Ishikawa (cell line): ENCODE data around the gene SLC25A41.

Experiments used
- CEBPB ChIP-seq: IDR thresholded peaks from 2 replicates; pipeline ENCODE4 v1.6.1; 2012
- CREB1 ChIP-seq: IDR thresholded peaks from 2 replicates; pipeline ENCODE4 v1.6.1; 2012; ENCODE audit warnings: low read depth
- EGR1 ChIP-seq: IDR thresholded peaks from 2 replicates; pipeline ENCODE4 v1.6.1; 2012
- EP300 ChIP-seq: IDR thresholded peaks from 2 replicates; pipeline ENCODE4 v1.6.1; 2012; ENCODE audit warnings: borderline replicate concordance
- FOXM1 ChIP-seq: IDR thresholded peaks from 2 replicates; pipeline ENCODE4 v1.6.1; 2012; ENCODE audit warnings: low read depth, borderline replicate concordance
- NFIC ChIP-seq: IDR thresholded peaks from 2 replicates; pipeline ENCODE4 v1.6.1; 2012
- RAD21 ChIP-seq: IDR thresholded peaks from 2 replicates; pipeline ENCODE4 v1.6.1; 2012; ENCODE audit warnings: low read depth
- TAF1 ChIP-seq: IDR thresholded peaks from 2 replicates; pipeline ENCODE4 v1.6.1; 2012; ENCODE audit warnings: low read depth, mild to moderate bottlenecking
- TCF12 ChIP-seq: IDR thresholded peaks from 2 replicates; pipeline ENCODE4 v1.6.1; 2012; ENCODE audit warnings: low read depth
- TEAD4 ChIP-seq: IDR thresholded peaks from 2 replicates; pipeline ENCODE4 v1.6.1; 2012
- YY1 ChIP-seq: IDR thresholded peaks from 2 replicates; pipeline ENCODE4 v1.6.1; 2012; ENCODE audit warnings: low read depth
- ZBTB7A ChIP-seq: IDR thresholded peaks from 2 replicates; pipeline ENCODE4 v1.6.1; 2012; ENCODE audit warnings: low read depth
- TF ChIP-seq, protein P1 (sequence below): IDR thresholded peaks from 2 replicates; pipeline ENCODE4 v1.6.1; 2012
- TF ChIP-seq, protein P2 (sequence below): IDR thresholded peaks from 2 replicates; pipeline ENCODE4 v1.6.1; 2012
- TF ChIP-seq, protein P3 (sequence below): IDR thresholded peaks from 2 replicates; pipeline ENCODE4 v1.6.1; 2012; ENCODE audit warnings: low read depth, mild to moderate bottlenecking

The SLC25A41 gene

DNA sequence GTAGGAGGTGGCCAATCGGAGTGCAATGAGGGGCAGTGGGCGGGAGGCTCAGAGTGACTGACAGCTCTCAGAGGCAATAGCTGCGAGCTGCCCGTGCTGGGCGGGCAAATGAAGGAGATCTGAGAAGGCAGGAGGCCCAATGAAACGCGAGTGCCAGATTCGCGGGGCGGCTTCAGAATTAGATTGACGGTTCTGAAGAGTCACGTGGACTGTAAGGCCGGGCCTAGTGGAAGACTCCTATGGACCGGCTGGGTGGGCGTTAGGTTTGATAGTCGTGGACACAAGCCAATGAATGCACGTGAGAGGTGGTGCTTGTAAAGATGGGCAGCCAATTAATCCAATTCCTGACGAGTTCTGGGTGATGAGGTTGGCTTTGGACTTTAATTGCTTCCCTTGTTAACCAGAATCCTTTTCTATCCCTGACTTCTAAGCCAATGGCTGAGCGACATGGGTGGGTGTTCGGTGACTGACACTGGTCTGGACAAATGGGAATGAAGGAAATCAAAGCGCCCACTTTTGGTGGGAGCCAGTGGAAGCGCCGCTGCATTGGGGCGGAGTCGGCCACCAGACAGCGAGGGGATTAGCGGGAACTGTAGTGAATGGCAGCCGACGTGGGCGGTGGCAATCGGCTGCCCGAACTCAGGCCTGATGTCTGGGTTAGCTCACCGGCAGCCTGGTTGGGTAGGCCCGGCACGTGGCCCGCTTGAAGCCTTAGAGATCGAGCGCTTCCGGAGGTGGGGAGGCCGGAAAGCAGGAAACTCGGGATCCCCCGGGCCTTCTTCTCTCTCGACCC, 8.4 kb downstream of the SLC25A41 start:
- TF ChIP-seq TEAD4 (no peak), TCF12 (no peak), YY1 (0 out of 2 replicates have a peak, but pooled peaks have one; percentile 47), FOXM1 (no peak; the same call in 1 of the 2 replicates), EGR1 (peak; percentile 65), RAD21 (no peak), EP300 (no peak), CREB1 (peak; percentile 3; the same call in 1 of the 2 replicates), NFIC (no peak)
- TF ChIP-seq, protein P1, sequence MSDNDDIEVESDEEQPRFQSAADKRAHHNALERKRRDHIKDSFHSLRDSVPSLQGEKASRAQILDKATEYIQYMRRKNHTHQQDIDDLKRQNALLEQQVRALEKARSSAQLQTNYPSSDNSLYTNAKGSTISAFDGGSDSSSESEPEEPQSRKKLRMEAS, result peak; percentile 99
- TF ChIP-seq, protein P2, sequence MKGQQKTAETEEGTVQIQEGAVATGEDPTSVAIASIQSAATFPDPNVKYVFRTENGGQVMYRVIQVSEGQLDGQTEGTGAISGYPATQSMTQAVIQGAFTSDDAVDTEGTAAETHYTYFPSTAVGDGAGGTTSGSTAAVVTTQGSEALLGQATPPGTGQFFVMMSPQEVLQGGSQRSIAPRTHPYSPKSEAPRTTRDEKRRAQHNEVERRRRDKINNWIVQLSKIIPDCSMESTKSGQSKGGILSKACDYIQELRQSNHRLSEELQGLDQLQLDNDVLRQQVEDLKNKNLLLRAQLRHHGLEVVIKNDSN, result peak; percentile 96

DNA sequence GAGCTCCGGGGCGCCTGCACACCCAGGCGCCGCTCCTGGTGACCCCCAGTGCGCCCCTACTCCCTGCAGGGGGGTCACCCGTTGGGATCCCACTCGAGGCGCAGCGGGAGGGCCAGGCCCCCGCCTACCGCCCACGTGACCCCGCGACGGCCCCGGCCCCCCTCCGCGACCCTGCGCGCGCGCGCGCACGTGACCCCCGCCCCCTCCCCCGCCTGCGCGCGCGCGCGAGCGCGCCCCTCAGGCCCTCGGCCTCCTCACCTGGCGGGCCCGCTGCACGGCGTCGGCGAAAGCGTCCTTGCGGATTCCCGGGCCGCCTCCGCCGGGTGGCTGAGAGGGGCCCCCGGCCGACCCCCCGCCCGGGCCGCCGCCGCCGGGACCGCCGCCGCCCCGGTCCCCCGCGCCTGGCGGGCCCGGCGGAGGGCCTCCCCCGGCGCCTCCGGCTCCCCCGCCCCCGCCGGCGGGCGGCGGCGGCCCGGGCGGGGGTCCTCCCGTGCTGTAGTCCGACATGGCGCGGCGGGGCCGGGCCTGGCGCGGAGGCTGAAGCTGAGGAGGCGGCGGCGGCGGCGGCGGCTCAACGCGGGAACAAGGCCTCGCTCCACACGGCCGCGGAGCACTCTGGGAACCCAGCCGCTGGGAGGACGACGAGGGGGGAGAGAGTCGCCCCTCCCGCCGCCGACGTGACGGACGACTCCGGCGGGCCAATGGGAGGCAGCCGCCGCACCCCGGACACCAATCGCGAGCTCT, 9.2 kb downstream of the SLC25A41 start, which contains the start of gene KHSRP:
KHSRP (minus strand) TSS at position 617 of the 744 bp plus-strand sequence; CDS start at position 507, 110 bp downstream.
- TF ChIP-seq, protein P3, sequence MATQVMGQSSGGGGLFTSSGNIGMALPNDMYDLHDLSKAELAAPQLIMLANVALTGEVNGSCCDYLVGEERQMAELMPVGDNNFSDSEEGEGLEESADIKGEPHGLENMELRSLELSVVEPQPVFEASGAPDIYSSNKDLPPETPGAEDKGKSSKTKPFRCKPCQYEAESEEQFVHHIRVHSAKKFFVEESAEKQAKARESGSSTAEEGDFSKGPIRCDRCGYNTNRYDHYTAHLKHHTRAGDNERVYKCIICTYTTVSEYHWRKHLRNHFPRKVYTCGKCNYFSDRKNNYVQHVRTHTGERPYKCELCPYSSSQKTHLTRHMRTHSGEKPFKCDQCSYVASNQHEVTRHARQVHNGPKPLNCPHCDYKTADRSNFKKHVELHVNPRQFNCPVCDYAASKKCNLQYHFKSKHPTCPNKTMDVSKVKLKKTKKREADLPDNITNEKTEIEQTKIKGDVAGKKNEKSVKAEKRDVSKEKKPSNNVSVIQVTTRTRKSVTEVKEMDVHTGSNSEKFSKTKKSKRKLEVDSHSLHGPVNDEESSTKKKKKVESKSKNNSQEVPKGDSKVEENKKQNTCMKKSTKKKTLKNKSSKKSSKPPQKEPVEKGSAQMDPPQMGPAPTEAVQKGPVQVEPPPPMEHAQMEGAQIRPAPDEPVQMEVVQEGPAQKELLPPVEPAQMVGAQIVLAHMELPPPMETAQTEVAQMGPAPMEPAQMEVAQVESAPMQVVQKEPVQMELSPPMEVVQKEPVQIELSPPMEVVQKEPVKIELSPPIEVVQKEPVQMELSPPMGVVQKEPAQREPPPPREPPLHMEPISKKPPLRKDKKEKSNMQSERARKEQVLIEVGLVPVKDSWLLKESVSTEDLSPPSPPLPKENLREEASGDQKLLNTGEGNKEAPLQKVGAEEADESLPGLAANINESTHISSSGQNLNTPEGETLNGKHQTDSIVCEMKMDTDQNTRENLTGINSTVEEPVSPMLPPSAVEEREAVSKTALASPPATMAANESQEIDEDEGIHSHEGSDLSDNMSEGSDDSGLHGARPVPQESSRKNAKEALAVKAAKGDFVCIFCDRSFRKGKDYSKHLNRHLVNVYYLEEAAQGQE, result no peak
- TF ChIP-seq EGR1, result no peak
- TF ChIP-seq, protein P1, result peak; percentile 78
- TF ChIP-seq EP300, result no peak
- no peak for TF ChIP-seq TEAD4
- peak; percentile 78; the same call in 1 of the 2 replicates for TF ChIP-seq TAF1
- TF ChIP-seq FOXM1, result no peak
- TF ChIP-seq NFIC, result no peak
- no peak for TF ChIP-seq RAD21
- 0 out of 2 replicates have a peak, but pooled peaks have one; percentile 50 for TF ChIP-seq TCF12
- TF ChIP-seq YY1, result no peak
- TF ChIP-seq CREB1, result peak; percentile 71
- no peak for TF ChIP-seq CEBPB
- TF ChIP-seq ZBTB7A, result peak; percentile 91; the same call in 1 of the 2 replicates
- TF ChIP-seq, protein P2, result peak; percentile 90

DNA sequence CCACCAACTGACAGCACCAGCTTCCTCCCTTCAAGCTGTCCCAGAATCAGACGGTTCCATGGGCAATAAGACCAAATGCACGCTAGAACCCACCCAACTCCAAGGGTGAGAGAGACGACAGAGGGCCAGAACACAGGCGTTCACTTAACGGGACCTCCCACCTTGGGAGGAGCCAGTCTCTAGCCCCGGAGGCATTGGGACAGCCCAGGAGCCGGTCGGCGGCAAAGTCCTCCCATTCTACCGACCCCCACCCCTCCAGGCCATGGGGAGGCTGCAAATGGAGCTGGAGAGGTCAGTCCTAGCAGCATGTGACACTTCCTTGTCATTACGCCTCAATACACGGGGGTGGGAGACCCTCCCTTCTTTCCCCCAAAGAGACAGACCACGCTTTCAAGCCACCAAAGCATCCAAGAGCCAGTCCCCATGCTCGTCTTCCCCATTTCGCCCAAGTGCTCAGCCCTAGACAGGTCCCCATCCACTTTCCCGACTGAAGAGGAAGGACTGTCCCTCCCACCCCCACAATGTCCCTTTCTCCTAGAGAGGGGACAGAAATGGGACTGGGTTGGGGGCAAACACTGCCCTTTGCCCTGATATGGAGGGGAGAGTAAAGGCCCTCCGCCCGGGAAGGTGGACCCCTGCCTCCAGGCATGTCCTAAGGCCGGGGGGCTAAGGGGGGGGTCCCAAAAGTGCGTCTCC, 9.9 kb downstream of the SLC25A41 start:
- TF ChIP-seq YY1 (no peak), FOXM1 (no peak)
- TF ChIP-seq, protein P2, result no peak

DNA sequence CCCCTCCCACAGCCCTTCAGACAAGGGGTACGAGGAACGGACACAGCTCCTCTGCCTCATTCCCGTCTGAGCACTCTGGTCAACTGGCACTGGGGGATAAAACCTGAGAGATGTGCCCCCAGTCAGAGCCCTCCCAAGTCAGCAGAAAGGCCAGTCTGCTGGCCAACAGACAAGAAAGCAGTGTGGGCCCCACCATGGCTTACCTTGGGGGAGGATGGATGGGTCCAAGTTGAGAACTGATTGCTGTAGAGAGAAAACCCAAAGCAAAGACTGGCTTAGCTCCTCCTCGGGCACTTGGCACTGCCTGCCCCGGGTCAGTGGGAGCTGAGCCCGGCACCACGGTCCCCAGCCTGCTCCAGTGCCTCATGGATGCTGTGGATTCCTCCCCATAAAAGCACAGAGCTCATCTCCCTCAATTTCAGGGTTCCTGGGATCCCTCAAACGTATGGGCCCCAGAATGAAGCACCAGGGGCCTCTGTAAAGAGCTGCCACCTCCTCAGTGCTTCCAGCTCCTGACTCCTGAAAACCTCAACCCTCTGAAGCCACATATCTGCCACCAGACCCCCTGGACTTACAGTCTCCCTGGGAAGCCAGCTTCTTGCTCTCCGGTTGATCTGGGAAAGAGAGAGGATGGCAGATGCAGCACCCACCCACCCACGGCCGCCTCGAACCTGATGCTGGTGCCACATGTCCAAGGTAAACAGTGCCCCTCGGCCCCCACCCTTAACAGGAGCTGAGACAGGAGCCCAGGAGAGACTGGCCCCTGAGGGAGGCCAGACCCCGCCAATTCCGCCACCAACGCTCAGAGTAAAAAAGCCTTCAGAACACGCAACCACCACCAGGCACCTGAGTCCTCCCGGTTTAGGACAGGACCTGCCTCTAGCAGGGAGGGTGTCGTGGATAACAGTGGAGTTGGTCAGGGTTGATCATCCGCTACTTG, 12.2 kb downstream of the SLC25A41 start:
- no peak for TF ChIP-seq NFIC
- no peak for TF ChIP-seq FOXM1
- no peak for TF ChIP-seq ZBTB7A
- no peak for TF ChIP-seq TAF1
- TF ChIP-seq YY1, result no peak
- no peak for TF ChIP-seq TCF12
- TF ChIP-seq RAD21, result no peak
- TF ChIP-seq, protein P2, result no peak
- no peak for TF ChIP-seq EGR1
- no peak for TF ChIP-seq CREB1
- TF ChIP-seq, protein P3, result no peak
- TF ChIP-seq, protein P1, result no peak
- TF ChIP-seq EP300, result no peak
- no peak for TF ChIP-seq TEAD4
- TF ChIP-seq CEBPB, result no peak
